ENCODE data around the gene SPIN4.
"Not testable (repeated sequence)": the region's sequence is repeated elsewhere in the genome, so short reads cannot be mapped to it uniquely, and the experiment has no call there.

- TF ChIP-seq EZH2 (IDR thresholded peaks at IDR 0.05; ENCODE audit: low read length, missing control alignments); CTCF (conservative IDR thresholded peaks at IDR 0.05 in 1 of 2, IDR thresholded peaks at IDR 0.05 in 1 of 2; ENCODE audit: low read depth in 1 of 2, low read length in 2 of 2): not testable (repeated sequence)
Measured at GRCh38 chrX:63393094-63393493, 42.0 kb upstream of the SPIN4 start.

Data from fibroblast of lung (primary cell).